ENCODE data around the gene FGF3. TPM values are rescaled to one million over a fixed set of nuclear protein-coding genes. Genes with fewer than 3 reads are reported as not detected.

Gene FGF3
- total and polyA plus RNA-seq, 10 of the 15 experiments (the other 5 are each of a cell fraction or from before 2014, with no cell fraction given): not detected

GRCh38 chr11:69842746-69843528 lies 23.7 kb upstream of the FGF3 start:
- Histone ChIP-seq H3K36me3 (ENCODE audit: control insufficient read depth in 2 of 2, insufficient read depth in 2 of 2, low read length in 1 of 2) (no peaks in the 10 kb centered on the region), H3K27ac (ENCODE audit: control insufficient read depth, insufficient read depth) (no peak overlapping the region), H3K9ac (ENCODE audit: control insufficient read depth, insufficient read depth, low read length) (no peak overlapping the region), H3K4me1 (ENCODE audit: control insufficient read depth, insufficient read depth, low read length) (no peaks in the 10 kb centered on the region), H2AFZ (ENCODE audit: control insufficient read depth, low read depth, low read length) (no peak overlapping the region), H3K4me2 (ENCODE audit: control insufficient read depth, insufficient read depth) (no peak overlapping the region), H3K4me3 (no peak overlapping the region), H3K9me3 (replicated peaks; ENCODE audit: control insufficient read depth, insufficient read depth, low read length) (no peaks in the 10 kb centered on the region), H3K79me2 (ENCODE audit: control insufficient read depth, insufficient read depth, low read length) (no peaks in the 10 kb centered on the region), H4K20me1 (ENCODE audit: control insufficient read depth, insufficient read depth) (no peaks in the 10 kb centered on the region), H3K27me3 (replicated peaks in 1 of 2; ENCODE audit: control insufficient read depth in 2 of 2, insufficient read depth in 2 of 2, low read length in 1 of 2) (peaks cover 0 to 5% of the 10 kb centered on the region in 2 experiments; a peak in 2 of 4 replicates)
- in situ Hi-C loops (cut with MboI): no loop called here
- 18% methylated on average over 7 of the region's 7 CpGs for WGBS (ENCODE audit: insufficient coverage, insufficient replicate concordance, low lambda C conversion rate, missing lambda C conversion rate)
- DNase-seq (ENCODE audit: low read depth, low spot score): no peak
- no TSS peak for BruUV-seq (replicated peaks)
- SMC1A ChIA-PET (ENCODE audit: uncharacterized antibody, unreplicated experiment): no interaction called here
- CTCF ChIA-PET: interaction anchor here (0.5 to 1.0 kb wide), 2 partner anchors 156 to 190 kb away, joined by 3 to 5 read pairs; no protein-coding TSS in a partner anchor
- no peak for TF ChIP-seq NFIC (IDR thresholded peaks at IDR 0.05; ENCODE audit: low read depth, low read length)
- TF ChIP-seq MEF2A (IDR thresholded peaks at IDR 0.05; ENCODE audit: insufficient read depth, low read depth, low read length): no peak
- intact Hi-C loops (cut with micrococcal nuclease; ENCODE audit: unreplicated experiment): loop anchor here (2.0 kb wide), 1 partner anchor 156 kb away; no protein-coding TSS in a partner anchor
- FAIRE-seq: no peak
- ATAC-seq: no peak
- POLR2A ChIA-PET: no interaction called here
- RAD21 ChIA-PET (ENCODE audit: unreplicated experiment): no interaction called here

GRCh38 chr11:69841859-69842698 lies 22.9 kb upstream of the FGF3 start:
- intact Hi-C loops (cut with micrococcal nuclease; ENCODE audit: unreplicated experiment): loop anchor here (2.0 kb wide), 1 partner anchor 155 kb away; no protein-coding TSS in a partner anchor
- WGBS (ENCODE audit: insufficient coverage, insufficient replicate concordance, low lambda C conversion rate, missing lambda C conversion rate): 20% methylated on average over 13 of the region's 13 CpGs
- DNase-seq (ENCODE audit: low read depth, low spot score) (no peak), FAIRE-seq (no peak), ATAC-seq (0 out of 3 replicates have a peak, but pooled peaks have one; percentile 38)
- Histone ChIP-seq H3K79me2 (ENCODE audit: control insufficient read depth, insufficient read depth, low read length) (no peaks in the 10 kb centered on the region), H3K27ac (ENCODE audit: control insufficient read depth, insufficient read depth) (no peak overlapping the region), H3K4me1 (ENCODE audit: control insufficient read depth, insufficient read depth, low read length) (no peaks in the 10 kb centered on the region), H3K36me3 (ENCODE audit: control insufficient read depth in 2 of 2, insufficient read depth in 2 of 2, low read length in 1 of 2) (no peaks in the 10 kb centered on the region), H3K9ac (ENCODE audit: control insufficient read depth, insufficient read depth, low read length) (no peak overlapping the region), H3K4me2 (ENCODE audit: control insufficient read depth, insufficient read depth) (no peak overlapping the region), H3K27me3 (replicated peaks in 1 of 2; ENCODE audit: control insufficient read depth in 2 of 2, insufficient read depth in 2 of 2, low read length in 1 of 2) (peaks cover 0 to 5% of the 10 kb centered on the region in 2 experiments; a peak in 2 of 4 replicates), H2AFZ (ENCODE audit: control insufficient read depth, low read depth, low read length) (no peak overlapping the region), H3K4me3 (no peak overlapping the region), H3K9me3 (replicated peaks; ENCODE audit: control insufficient read depth, insufficient read depth, low read length) (no peaks in the 10 kb centered on the region), H4K20me1 (ENCODE audit: control insufficient read depth, insufficient read depth) (no peaks in the 10 kb centered on the region)
- RAD21 ChIA-PET (ENCODE audit: unreplicated experiment): no interaction called here
- in situ Hi-C loops (cut with MboI): no loop called here
- CTCF ChIA-PET: interaction anchor here (1.0 kb wide), 1 partner anchor 155 kb away, joined by 3 read pairs; no protein-coding TSS in a partner anchor
- SMC1A ChIA-PET (ENCODE audit: uncharacterized antibody, unreplicated experiment): no interaction called here
- no TSS peak for BruUV-seq (replicated peaks)
- POLR2A ChIA-PET: no interaction called here
- peak; percentile 24; the same call in 1 of the 2 replicates for TF ChIP-seq SMC3 (IDR thresholded peaks at IDR 0.05; ENCODE audit: borderline replicate concordance, low read length)
- TF ChIP-seq NR2C2 (IDR thresholded peaks at IDR 0.05; ENCODE audit: borderline replicate concordance, control insufficient read depth, insufficient read length, low read depth): no peak
- no peak for TF ChIP-seq EGR1 (IDR thresholded peaks at IDR 0.05; ENCODE audit: borderline replicate concordance in 1 of 2, low read depth in 2 of 2, low read length in 2 of 2)
- TF ChIP-seq MXI1 (IDR thresholded peaks at IDR 0.05; ENCODE audit: low read depth, low read length): no peak
- no peak for TF ChIP-seq USF2 (IDR thresholded peaks at IDR 0.05; ENCODE audit: borderline replicate concordance, low read depth, low read length)
- TF ChIP-seq, protein P1, sequence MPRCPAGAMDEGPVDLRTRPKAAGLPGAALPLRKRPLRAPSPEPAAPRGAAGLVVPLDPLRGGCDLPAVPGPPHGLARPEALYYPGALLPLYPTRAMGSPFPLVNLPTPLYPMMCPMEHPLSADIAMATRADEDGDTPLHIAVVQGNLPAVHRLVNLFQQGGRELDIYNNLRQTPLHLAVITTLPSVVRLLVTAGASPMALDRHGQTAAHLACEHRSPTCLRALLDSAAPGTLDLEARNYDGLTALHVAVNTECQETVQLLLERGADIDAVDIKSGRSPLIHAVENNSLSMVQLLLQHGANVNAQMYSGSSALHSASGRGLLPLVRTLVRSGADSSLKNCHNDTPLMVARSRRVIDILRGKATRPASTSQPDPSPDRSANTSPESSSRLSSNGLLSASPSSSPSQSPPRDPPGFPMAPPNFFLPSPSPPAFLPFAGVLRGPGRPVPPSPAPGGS (IDR thresholded peaks at IDR 0.05; ENCODE audit: borderline replicate concordance, insufficient read depth, low read depth, low read length, poor library complexity, severe bottlenecking): no peak
- peak; percentile 24 for TF ChIP-seq RAD21 (IDR thresholded peaks at IDR 0.05; ENCODE audit: insufficient read depth, low read depth, low read length)
- no peak for TF ChIP-seq IKZF1 (conservative IDR thresholded peaks at IDR 0.05)
- TF ChIP-seq SREBF1 (IDR thresholded peaks at IDR 0.05; ENCODE audit: low read length): no peak
